ENCODE results near the gene ABCB11. TPM values are rescaled to one million over a fixed set of nuclear protein-coding genes. Genes with fewer than 3 reads are reported as not detected.

ABCB11 gene
- total and polyA plus RNA-seq, 5 donors from 2014 or later, result not detected

GRCh38 chr2:168948621-168949212 is 82.4 kb downstream of the ABCB11 start:
- Histone ChIP-seq H3K9me3 (ENCODE audit: control insufficient read depth in 2 of 2, low read length in 2 of 2) (peaks cover 0 to 3% of the 10 kb centered on the region in 2 experiments), H3K4me1 (ENCODE audit: control insufficient read depth, insufficient read depth, low read length, poor library complexity, severe bottlenecking) (no peaks in the 10 kb centered on the region), H3K4me3 (ENCODE audit: low read depth, low read length) (no peak overlapping the region), H3K27me3 (ENCODE audit: control insufficient read depth, insufficient read depth, low read length) (no peaks in the 10 kb centered on the region), H3K36me3 (ENCODE audit: control insufficient read depth, insufficient read depth, low read length) (no peaks in the 10 kb centered on the region), H3K27ac (ENCODE audit: insufficient read depth, low read length, poor library complexity, severe bottlenecking) (no peak overlapping the region)
- no peak overlapping the region for H3K4me3 Mint-ChIP-seq
- H3K27ac Mint-ChIP-seq, result no peak overlapping the region
- H3K4me1 Mint-ChIP-seq, result no peaks in the 10 kb centered on the region
- peaks cover 11% of the 10 kb centered on the region for H3K27me3 Mint-ChIP-seq
- DNase-seq (peak in 1 of 3 donors; percentile 12), ATAC-seq (ENCODE audit: low read depth in 2 of 2) (no peak)
- peaks cover 0 to 16% (median 3%) of the 10 kb centered on the region in 7 donors for H3K9me3 Mint-ChIP-seq
- no peaks in the 10 kb centered on the region for H3K36me3 Mint-ChIP-seq

DNA sequence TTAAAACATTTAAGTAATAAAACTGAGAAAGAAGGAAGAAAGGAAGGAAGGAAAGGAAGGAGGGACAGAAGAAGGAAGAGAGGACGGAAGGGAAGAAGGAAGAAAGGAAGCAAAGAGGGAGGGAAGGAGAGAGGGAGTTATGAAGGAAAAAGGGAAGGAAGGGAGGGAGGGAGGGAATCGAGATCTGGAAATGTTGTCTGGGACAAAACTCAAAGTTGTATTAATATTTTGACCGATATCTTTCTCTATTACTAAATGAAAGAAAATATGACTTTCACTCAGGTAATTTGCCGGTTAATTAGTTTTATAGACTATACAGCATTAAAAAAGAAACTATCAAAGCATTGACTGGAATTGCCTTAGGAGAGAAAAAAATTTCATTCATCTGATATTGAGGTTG is 85.6 kb downstream of the ABCB11 start:
- no peak for ATAC-seq (ENCODE audit: low read depth in 2 of 2)
- DNase-seq, result no peak
- H3K4me3 ChIP-seq (ENCODE audit: low read depth, low read length), result no peak overlapping the region
- no peaks in the 10 kb centered on the region for H3K4me1 ChIP-seq (ENCODE audit: control insufficient read depth, insufficient read depth, low read length, poor library complexity, severe bottlenecking)
- H3K36me3 ChIP-seq (ENCODE audit: control insufficient read depth, insufficient read depth, low read length), result no peaks in the 10 kb centered on the region
- no peaks in the 10 kb centered on the region for H3K27me3 ChIP-seq (ENCODE audit: control insufficient read depth, insufficient read depth, low read length)
- no peaks in the 10 kb centered on the region for H3K4me1 Mint-ChIP-seq
- peaks cover 0 to 5% (median 0%) of the 10 kb centered on the region in 7 donors for H3K9me3 Mint-ChIP-seq
- H3K27me3 Mint-ChIP-seq, result peaks cover 4% of the 10 kb centered on the region
- no peak overlapping the region for H3K4me3 Mint-ChIP-seq
- no peaks in the 10 kb centered on the region for H3K9me3 ChIP-seq (ENCODE audit: control insufficient read depth in 2 of 2, low read length in 2 of 2)
- no peaks in the 10 kb centered on the region for H3K36me3 Mint-ChIP-seq
- no peak overlapping the region for H3K27ac ChIP-seq (ENCODE audit: insufficient read depth, low read length, poor library complexity, severe bottlenecking)
- H3K27ac Mint-ChIP-seq, result no peak overlapping the region

DNA sequence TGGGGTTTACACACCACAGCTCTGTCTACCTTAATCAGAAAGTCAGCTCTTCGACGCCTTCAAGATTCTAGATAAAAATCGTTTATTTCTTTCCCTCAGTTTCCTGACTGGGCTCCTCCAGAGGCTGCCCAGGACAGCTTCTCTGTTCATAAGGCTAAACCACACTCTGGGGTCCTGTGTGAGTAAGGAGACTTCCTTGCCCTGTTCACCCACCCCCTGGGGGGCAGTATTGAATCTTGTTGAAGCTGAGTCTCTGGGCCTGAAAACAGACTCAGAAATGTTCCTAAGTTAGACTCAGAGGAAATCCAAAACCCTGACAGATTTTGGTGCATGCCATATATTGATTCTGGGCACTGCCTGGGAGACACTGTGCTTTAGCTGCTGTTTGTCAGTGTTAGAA is 87.1 kb downstream of the ABCB11 start:
- H3K4me1 Mint-ChIP-seq, result no peaks in the 10 kb centered on the region

GRCh38 chr2:168941297-168941696 is 89.8 kb downstream of the ABCB11 start:
- no peaks in the 10 kb centered on the region for H3K36me3 ChIP-seq (ENCODE audit: control insufficient read depth, insufficient read depth, low read length)
- no peak overlapping the region for H3K4me3 ChIP-seq (ENCODE audit: low read depth, low read length)
- Mint-ChIP-seq H3K27ac (no peak overlapping the region), H3K4me1 (no peaks in the 10 kb centered on the region), H3K4me3 (no peak overlapping the region), H3K27me3 (peaks cover 4% of the 10 kb centered on the region), H3K36me3 (no peaks in the 10 kb centered on the region), H3K9me3 (no peaks in the 10 kb centered on the region)
- no peaks in the 10 kb centered on the region for H3K27me3 ChIP-seq (ENCODE audit: control insufficient read depth, insufficient read depth, low read length)
- H3K4me1 ChIP-seq (ENCODE audit: control insufficient read depth, insufficient read depth, low read length, poor library complexity, severe bottlenecking), result no peaks in the 10 kb centered on the region
- no peak overlapping the region for H3K27ac ChIP-seq (ENCODE audit: insufficient read depth, low read length, poor library complexity, severe bottlenecking)
- ATAC-seq (ENCODE audit: low read depth in 2 of 2), result no peak
- no peaks in the 10 kb centered on the region for H3K9me3 ChIP-seq (ENCODE audit: control insufficient read depth in 2 of 2, low read length in 2 of 2)
- no peak for DNase-seq

More for the DNA sequence above, 87.1 kb downstream of the ABCB11 start:
- Histone ChIP-seq H3K4me3 (ENCODE audit: low read depth, low read length) (no peak overlapping the region), H3K27ac (ENCODE audit: insufficient read depth, low read length, poor library complexity, severe bottlenecking) (no peak overlapping the region), H3K27me3 (ENCODE audit: control insufficient read depth, insufficient read depth, low read length) (no peaks in the 10 kb centered on the region), H3K4me1 (ENCODE audit: control insufficient read depth, insufficient read depth, low read length, poor library complexity, severe bottlenecking) (no peaks in the 10 kb centered on the region), H3K36me3 (ENCODE audit: control insufficient read depth, insufficient read depth, low read length) (no peaks in the 10 kb centered on the region), H3K9me3 (ENCODE audit: control insufficient read depth in 2 of 2, low read length in 2 of 2) (no peaks in the 10 kb centered on the region)
- DNase-seq (no peak), ATAC-seq (ENCODE audit: low read depth in 2 of 2) (no peak)
- Mint-ChIP-seq H3K36me3 (no peaks in the 10 kb centered on the region), H3K27ac (no peak overlapping the region), H3K9me3 (no peaks in the 10 kb centered on the region), H3K4me3 (no peak overlapping the region), H3K27me3 (peaks cover 4% of the 10 kb centered on the region)

GRCh38 chr2:168939918-168940317 is 91.2 kb downstream of the ABCB11 start:
- no peaks in the 10 kb centered on the region for H3K9me3 Mint-ChIP-seq
- no peaks in the 10 kb centered on the region for H3K36me3 Mint-ChIP-seq
- no peak overlapping the region for H3K27ac Mint-ChIP-seq
- H3K9me3 ChIP-seq (ENCODE audit: control insufficient read depth in 2 of 2, low read length in 2 of 2), result no peaks in the 10 kb centered on the region
- H3K27me3 ChIP-seq (ENCODE audit: control insufficient read depth, insufficient read depth, low read length), result no peaks in the 10 kb centered on the region
- H3K4me3 Mint-ChIP-seq, result no peak overlapping the region
- H3K4me1 Mint-ChIP-seq, result no peaks in the 10 kb centered on the region
- DNase-seq, result peak in 1 of 3 donors; percentile 6
- no peak overlapping the region for H3K27ac ChIP-seq (ENCODE audit: insufficient read depth, low read length, poor library complexity, severe bottlenecking)
- no peaks in the 10 kb centered on the region for H3K4me1 ChIP-seq (ENCODE audit: control insufficient read depth, insufficient read depth, low read length, poor library complexity, severe bottlenecking)
- no peak for ATAC-seq (ENCODE audit: low read depth in 2 of 2)
- H3K36me3 ChIP-seq (ENCODE audit: control insufficient read depth, insufficient read depth, low read length), result no peaks in the 10 kb centered on the region
- H3K4me3 ChIP-seq (ENCODE audit: low read depth, low read length), result no peak overlapping the region
- H3K27me3 Mint-ChIP-seq, result peaks cover under 1% of the 10 kb centered on the region

- Mint-ChIP-seq H3K36me3 (no peaks in the 10 kb centered on the region), H3K9me3 (no peaks in the 10 kb centered on the region), H3K27me3 (no peaks in the 10 kb centered on the region), H3K27ac (no peak overlapping the region), H3K4me3 (no peak overlapping the region), H3K4me1 (no peaks in the 10 kb centered on the region)
- DNase-seq (no peak), ATAC-seq (ENCODE audit: low read depth in 2 of 2) (no peak)
- no peaks in the 10 kb centered on the region for H3K36me3 ChIP-seq (ENCODE audit: control insufficient read depth, insufficient read depth, low read length)
- H3K4me3 ChIP-seq (ENCODE audit: low read depth, low read length), result no peak overlapping the region
- H3K27me3 ChIP-seq (ENCODE audit: control insufficient read depth, insufficient read depth, low read length), result no peaks in the 10 kb centered on the region
- no peaks in the 10 kb centered on the region for H3K4me1 ChIP-seq (ENCODE audit: control insufficient read depth, insufficient read depth, low read length, poor library complexity, severe bottlenecking)
- no peaks in the 10 kb centered on the region for H3K9me3 ChIP-seq (ENCODE audit: control insufficient read depth in 2 of 2, low read length in 2 of 2)
- no peak overlapping the region for H3K27ac ChIP-seq (ENCODE audit: insufficient read depth, low read length, poor library complexity, severe bottlenecking)
Observed at GRCh38 chr2:168939061-168939460, 92.1 kb downstream of the ABCB11 start.

DNA sequence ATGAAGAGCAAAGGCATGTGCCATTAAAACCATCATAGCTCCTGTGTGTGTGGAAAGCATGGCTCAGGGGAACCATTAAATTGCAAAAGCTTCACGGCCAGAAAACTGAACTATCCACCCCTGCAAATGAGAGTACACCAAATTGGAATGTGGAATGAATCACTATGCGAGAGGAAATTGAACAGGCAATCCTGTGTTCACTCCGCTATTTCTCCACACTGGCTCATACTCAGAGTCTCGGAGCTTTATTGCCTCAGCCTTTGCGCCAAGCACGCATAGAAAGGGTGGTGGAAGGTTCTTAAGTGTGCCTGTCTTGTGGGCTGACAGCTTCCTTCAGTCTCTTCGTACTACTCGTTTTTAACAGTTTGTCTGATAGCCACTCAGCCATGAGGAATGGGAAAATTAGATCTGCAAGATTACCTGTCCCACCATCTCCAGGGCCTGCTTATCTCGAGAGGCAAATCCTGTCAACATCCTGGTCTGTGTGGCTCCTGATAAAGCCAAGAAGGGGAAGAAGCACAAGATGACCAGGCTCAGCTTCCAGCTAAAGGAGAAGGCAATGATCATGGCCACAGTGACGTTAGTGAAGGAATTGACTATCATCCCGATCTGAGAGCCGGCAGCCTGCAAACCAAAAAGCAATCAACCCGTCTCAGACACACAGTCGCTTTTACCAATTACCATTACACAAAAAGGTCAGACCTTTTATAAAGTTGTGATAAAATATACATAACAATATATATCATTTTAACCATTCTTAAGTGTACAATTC is 95.1 kb downstream of the ABCB11 start:
- H3K4me1 Mint-ChIP-seq, result no peaks in the 10 kb centered on the region
- no peaks in the 10 kb centered on the region for H3K27me3 Mint-ChIP-seq
- H3K27ac ChIP-seq (ENCODE audit: insufficient read depth, low read length, poor library complexity, severe bottlenecking), result no peak overlapping the region
- no peak overlapping the region for H3K4me3 ChIP-seq (ENCODE audit: low read depth, low read length)
- no peaks in the 10 kb centered on the region for H3K36me3 Mint-ChIP-seq
- peaks cover 1% of the 10 kb centered on the region for H3K27me3 ChIP-seq (ENCODE audit: control insufficient read depth, insufficient read depth, low read length)
- H3K9me3 ChIP-seq (ENCODE audit: control insufficient read depth in 2 of 2, low read length in 2 of 2), result no peaks in the 10 kb centered on the region
- DNase-seq (no peak), ATAC-seq (ENCODE audit: low read depth in 2 of 2) (no peak)
- H3K4me3 Mint-ChIP-seq, result no peak overlapping the region
- H3K4me1 ChIP-seq (ENCODE audit: control insufficient read depth, insufficient read depth, low read length, poor library complexity, severe bottlenecking), result no peaks in the 10 kb centered on the region
- no peak overlapping the region for H3K27ac Mint-ChIP-seq
- no peaks in the 10 kb centered on the region for H3K36me3 ChIP-seq (ENCODE audit: control insufficient read depth, insufficient read depth, low read length)
- H3K9me3 Mint-ChIP-seq, result no peaks in the 10 kb centered on the region

GRCh38 chr2:168934826-168935225 is 96.3 kb downstream of the ABCB11 start:
- peaks cover 2% of the 10 kb centered on the region for H3K27me3 ChIP-seq (ENCODE audit: control insufficient read depth, insufficient read depth, low read length)
- no peak overlapping the region for H3K27ac ChIP-seq (ENCODE audit: insufficient read depth, low read length, poor library complexity, severe bottlenecking)
- H3K4me1 Mint-ChIP-seq, result no peaks in the 10 kb centered on the region
- peaks cover 7% of the 10 kb centered on the region for H3K27me3 Mint-ChIP-seq
- H3K9me3 ChIP-seq (ENCODE audit: control insufficient read depth in 2 of 2, low read length in 2 of 2), result no peaks in the 10 kb centered on the region
- no peaks in the 10 kb centered on the region for H3K36me3 ChIP-seq (ENCODE audit: control insufficient read depth, insufficient read depth, low read length)
- no peak for DNase-seq
- no peak for ATAC-seq (ENCODE audit: low read depth in 2 of 2)
- H3K9me3 Mint-ChIP-seq, result no peaks in the 10 kb centered on the region
- no peaks in the 10 kb centered on the region for H3K36me3 Mint-ChIP-seq
- no peak overlapping the region for H3K27ac Mint-ChIP-seq
- H3K4me3 Mint-ChIP-seq, result no peak overlapping the region
- no peak overlapping the region for H3K4me3 ChIP-seq (ENCODE audit: low read depth, low read length)
- H3K4me1 ChIP-seq (ENCODE audit: control insufficient read depth, insufficient read depth, low read length, poor library complexity, severe bottlenecking), result no peaks in the 10 kb centered on the region

Data from CD4-positive, CD25-positive, alpha-beta regulatory T cell (primary cell).